Activated CD4-positive, alpha-beta T cell treated with anti-CD3 and anti-CD28 coated beads, Interleukin-2, amount 50 U/mL, for 24 hours (primary cell): ENCODE results near the gene SNRPA1.
A peak's percentile ranks its signal among the peaks of the same experiment; 100 is the strongest.
"Not testable (repeated sequence)": the region's sequence is repeated elsewhere in the genome, so short reads cannot be mapped to it uniquely, and the experiment has no call there.

Experiments used
- DNase-seq, 2 donors: peaks; one replicate each; pipeline ENCODE4 v3.0.0-alpha.2; 2020; ENCODE audit warnings: low read depth in 1 of 2, low spot score in 1 of 2

SNRPA1 gene

DNA sequence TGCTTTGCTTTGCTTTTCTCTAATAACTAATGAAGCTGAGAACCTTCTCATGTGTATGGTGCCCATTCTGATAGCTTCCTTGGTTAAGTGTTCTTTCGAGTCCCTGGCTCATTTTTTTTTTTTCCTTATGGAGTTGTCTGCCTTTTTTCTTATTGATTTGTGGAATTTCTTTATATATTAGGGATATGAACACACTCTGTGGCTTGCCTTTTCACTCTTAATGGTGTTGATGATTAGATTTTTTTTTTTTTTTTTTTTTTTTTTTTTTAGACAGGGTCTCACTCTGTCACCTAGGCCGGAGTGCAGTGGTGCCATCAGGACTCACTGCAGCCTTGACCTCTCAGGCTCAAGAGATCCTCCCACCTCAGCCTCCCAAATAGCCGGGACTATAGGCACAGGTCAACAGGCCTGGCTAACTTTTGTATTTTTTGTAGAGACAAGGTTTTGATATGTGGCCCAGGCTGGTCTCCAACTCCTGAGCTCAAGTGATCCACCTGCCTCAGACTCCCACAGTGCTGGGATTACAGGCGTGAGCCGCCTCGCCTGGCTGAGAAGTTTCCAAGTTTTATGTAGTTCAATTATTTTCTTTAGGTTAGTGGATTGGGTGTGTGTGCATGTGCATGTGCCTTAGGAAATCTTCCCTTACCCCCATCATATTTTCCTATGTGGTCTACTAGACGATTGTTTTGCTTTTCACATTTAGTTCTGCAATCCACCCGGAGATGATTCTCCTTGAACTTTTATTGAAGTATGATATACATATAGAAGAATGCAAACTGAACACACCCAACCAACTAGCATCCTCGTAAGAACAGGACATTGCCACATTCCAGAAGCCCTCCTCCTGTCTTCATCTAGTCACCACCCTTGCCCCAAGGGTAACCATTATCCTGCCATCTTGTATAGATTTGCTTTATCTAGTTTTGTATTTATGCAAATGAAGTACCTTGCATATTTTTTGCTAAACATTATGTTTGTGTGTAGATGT lies 1.7 kb upstream of the SNRPA1 start:
- DNase-seq: no peak

- DNase-seq: no peak
Observed at GRCh38 chr15:101295607-101296161, 636 bp upstream of the SNRPA1 start.

- no peak for DNase-seq
Observed at GRCh38 chr15:101293122-101293521, 1.9 kb downstream of the SNRPA1 start.

DNA sequence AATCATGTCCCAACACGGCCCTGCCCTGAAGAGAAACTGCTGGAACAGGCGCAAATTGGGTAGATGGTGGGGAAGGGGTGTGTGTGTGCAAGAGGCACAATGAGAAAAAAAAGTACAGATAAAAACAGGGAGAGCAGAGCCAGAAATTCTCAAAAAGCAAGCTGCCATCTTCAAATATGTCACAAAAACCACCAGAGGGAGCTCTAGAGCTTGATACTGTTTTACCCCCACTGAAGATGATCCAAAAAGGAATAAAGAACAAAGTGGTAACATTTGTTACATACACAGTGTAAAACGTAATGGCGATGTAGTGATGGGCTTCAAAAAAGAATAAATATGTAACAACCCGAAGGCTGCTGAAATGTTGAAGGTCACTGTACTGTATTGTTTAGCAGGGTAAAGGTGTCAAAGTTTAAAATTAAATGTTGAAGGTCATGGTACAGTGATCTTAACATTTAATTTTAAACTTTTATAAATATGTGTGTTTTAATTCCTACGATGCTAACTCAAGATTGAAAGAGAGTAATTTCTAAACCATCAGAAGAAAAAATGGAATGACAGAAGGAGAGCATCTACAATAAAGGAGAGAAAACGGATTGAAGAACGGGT lies 6.0 kb downstream of the SNRPA1 start:
- no peak for DNase-seq

- DNase-seq: not testable (repeated sequence)
Observed at GRCh38 chr15:101287342-101287741, 7.7 kb downstream of the SNRPA1 start.

GRCh38 chr15:101286471-101287114 lies 8.5 kb downstream of the SNRPA1 start:
- DNase-seq: no peak

DNA sequence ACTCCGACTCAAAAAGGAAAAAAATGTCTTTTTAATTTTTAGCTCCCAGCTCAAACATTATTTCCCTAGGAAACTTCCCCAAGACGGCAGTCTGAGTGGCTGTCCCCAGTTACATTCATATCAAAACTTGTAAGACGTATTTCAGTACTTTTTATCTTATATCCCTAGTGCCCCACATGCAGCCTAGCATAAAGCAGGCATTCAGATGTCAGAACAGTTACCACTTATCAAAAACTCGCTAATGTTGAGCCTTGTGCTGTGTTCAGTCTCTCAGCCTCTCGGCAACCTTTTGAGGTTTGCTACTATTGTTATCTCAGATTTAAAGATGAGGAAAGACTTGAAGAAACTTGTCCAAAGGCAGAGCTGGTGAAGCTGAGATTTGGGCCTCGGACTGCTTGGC lies 11.1 kb downstream of the SNRPA1 start:
- no peak for DNase-seq

- DNase-seq: no peak
Observed at GRCh38 chr15:101280007-101280406, 15.0 kb downstream of the SNRPA1 start.

GRCh38 chr15:101277943-101278564 lies 17.0 kb downstream of the SNRPA1 start:
- no peak for DNase-seq

- DNase-seq: peak; percentile 70 to 80
Observed at GRCh38 chr15:101277038-101277822, 17.8 kb downstream of the SNRPA1 start, which contains the start of gene SELENOS. TSS of gene SELENOS (minus strand) at chr15:101277485. CDS start at chr15:101277417, 68 bp downstream.

GRCh38 chr15:101276501-101277037 lies 18.5 kb downstream of the SNRPA1 start:
- DNase-seq: no peak

- DNase-seq: no peak
Observed at GRCh38 chr15:101275018-101275417, 20.0 kb downstream of the SNRPA1 start.

- no peak for DNase-seq
Observed at GRCh38 chr15:101273534-101273933, 21.5 kb downstream of the SNRPA1 start.

GRCh38 chr15:101272584-101272983 lies 22.5 kb downstream of the SNRPA1 start:
- no peak for DNase-seq

GRCh38 chr15:101269479-101270223 lies 25.4 kb downstream of the SNRPA1 start:
- DNase-seq: no peak

- no peak for DNase-seq
Observed at GRCh38 chr15:101267320-101268104, 27.5 kb downstream of the SNRPA1 start.

DNA sequence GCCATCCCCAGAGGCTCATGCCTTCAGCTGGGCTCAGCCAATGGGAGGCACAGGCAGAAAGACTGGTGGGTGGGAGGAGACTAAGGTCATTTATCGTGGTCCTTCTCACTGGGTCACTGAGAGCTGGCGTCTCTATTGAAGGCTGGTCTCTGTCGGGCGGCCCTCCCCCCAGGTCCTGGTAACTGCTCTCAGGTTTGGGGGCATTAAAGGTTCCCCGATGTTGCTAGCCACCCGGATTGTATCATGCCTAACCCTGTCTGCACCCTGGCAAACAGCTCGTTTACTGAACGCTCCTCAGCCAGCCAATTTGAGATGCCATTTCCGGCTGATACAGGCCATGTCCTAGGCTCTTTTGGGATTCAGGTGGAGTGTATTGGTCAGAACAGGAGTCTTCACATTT lies 28.3 kb downstream of the SNRPA1 start:
- DNase-seq: no peak

- DNase-seq: no peak
Observed at GRCh38 chr15:101266034-101266433, 29.0 kb downstream of the SNRPA1 start.
